Measurements from ENCODE around the gene STK16. TPM values are rescaled to one million over a fixed set of nuclear protein-coding genes. Genes with fewer than 3 reads are reported as not detected.
A peak's percentile ranks its signal among the peaks of the same experiment; 100 is the strongest.

Gene STK16
- total RNA-seq, 1 donor from 2014 or later = 31.0 TPM

DNA sequence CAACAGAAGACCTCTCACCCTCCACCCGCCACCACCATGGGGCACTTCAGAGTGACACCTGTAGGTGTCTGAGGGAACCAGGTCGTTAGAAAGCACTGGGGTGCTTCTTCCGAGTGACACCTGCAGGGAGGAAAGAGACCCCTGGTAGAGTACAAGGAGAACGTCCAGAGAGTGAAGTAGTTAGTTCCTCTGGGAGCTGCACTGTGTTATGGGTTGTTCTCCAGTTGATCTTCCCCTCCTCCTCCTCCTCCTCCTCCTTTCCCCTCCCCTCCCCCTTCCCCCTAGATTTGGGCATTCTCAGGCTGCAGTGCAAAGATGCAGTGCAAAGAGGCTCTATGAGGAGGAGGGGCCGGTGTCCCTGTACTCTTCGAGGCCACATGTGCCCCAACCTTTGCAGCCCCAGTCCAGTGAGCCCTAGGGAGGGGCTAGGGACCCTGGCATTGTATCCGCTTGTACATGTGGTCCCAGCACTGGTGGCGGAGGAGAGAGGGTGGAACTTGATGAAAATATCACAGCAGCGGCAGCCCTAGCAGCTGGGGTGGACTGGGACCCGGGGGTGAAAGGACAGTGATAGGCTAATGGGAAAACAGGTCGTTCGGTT lies 34.7 kb downstream of the STK16 start:
- peaks cover 48% of the 10 kb centered on the region for H3K4me1 Mint-ChIP-seq
- intact Hi-C loops (cut with micrococcal nuclease) = loop anchor here (1.0 to 5.0 kb wide), 16 partner anchors 14 to 884 kb away; partner anchors contain the start of genes ANKZF1, ATG9A, CHPF and GLB1L
- peak overlapping the region; percentile 95 for H3K27ac Mint-ChIP-seq

DNA sequence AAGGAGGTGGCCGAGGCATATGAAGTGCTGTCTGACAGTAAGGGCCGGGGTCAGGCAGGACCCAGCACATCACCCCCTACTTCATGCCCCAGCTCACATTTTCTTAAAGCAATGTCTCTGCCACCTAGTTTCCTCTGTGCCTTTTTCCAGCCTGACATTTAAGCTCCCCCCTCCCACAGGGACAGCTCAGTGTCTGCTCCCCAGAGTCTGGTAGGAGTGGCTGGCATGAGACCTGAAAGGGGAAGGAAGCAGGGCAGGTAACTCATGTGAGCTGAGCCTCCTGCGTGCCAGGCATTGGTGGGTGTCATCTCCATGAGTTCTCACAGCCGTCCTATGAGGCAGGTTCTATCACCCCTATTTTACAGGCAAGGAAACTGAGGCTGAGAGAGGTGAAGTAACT lies 35.4 kb downstream of the STK16 start:
- DNase-seq (no peak), ATAC-seq (ENCODE audit: low read depth) (no peak)
- peaks cover 52% of the 10 kb centered on the region for H3K36me3 Mint-ChIP-seq (ENCODE audit: low read depth)
- intact Hi-C loops (cut with micrococcal nuclease) = no loop called here
- TF ChIP-seq, protein P1, sequence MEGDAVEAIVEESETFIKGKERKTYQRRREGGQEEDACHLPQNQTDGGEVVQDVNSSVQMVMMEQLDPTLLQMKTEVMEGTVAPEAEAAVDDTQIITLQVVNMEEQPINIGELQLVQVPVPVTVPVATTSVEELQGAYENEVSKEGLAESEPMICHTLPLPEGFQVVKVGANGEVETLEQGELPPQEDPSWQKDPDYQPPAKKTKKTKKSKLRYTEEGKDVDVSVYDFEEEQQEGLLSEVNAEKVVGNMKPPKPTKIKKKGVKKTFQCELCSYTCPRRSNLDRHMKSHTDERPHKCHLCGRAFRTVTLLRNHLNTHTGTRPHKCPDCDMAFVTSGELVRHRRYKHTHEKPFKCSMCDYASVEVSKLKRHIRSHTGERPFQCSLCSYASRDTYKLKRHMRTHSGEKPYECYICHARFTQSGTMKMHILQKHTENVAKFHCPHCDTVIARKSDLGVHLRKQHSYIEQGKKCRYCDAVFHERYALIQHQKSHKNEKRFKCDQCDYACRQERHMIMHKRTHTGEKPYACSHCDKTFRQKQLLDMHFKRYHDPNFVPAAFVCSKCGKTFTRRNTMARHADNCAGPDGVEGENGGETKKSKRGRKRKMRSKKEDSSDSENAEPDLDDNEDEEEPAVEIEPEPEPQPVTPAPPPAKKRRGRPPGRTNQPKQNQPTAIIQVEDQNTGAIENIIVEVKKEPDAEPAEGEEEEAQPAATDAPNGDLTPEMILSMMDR (IDR thresholded peaks at IDR 0.05) = no peak
- H3K4me3 Mint-ChIP-seq = peak overlapping the region; percentile 89
- H3K27me3 Mint-ChIP-seq = no peaks in the 10 kb centered on the region
- peak overlapping the region; percentile 95 for H3K27ac Mint-ChIP-seq
- H3K4me1 Mint-ChIP-seq = peaks cover 48% of the 10 kb centered on the region
- ChIA-PET POLR2A (interaction anchor here (0.9 to 8.0 kb wide), 6 partner anchors 15 to 105 kb away, joined by 3 to 260 read pairs (median 114); partner anchors contain the start of genes ANKZF1, ATG9A, CNPPD1 and GLB1L), CTCF (interaction anchor here (0.6 to 11.9 kb wide), 4 partner anchors 13 to 88 kb away, joined by 3 to 155 read pairs (median 19); no protein-coding TSS in a partner anchor)
- no peaks in the 10 kb centered on the region for H3K9me3 Mint-ChIP-seq

More for the DNA sequence above, 34.7 kb downstream of the STK16 start:
- POLR2A ChIA-PET = interaction anchor here (0.9 to 8.0 kb wide), 11 partner anchors 16 to 108 kb away, joined by 3 to 260 read pairs (median 30); partner anchors contain the start of genes ABCB6, ANKZF1, ATG9A and CNPPD1
- H3K27me3 Mint-ChIP-seq = no peaks in the 10 kb centered on the region
- CTCF ChIA-PET = interaction anchor here (0.6 to 11.9 kb wide), 6 partner anchors 14 to 108 kb away, joined by 3 to 155 read pairs (median 21); partner anchors contain the start of genes ANKZF1, ATG9A, DNPEP and TUBA4A
- ATAC-seq (ENCODE audit: low read depth) (peak; percentile 29), DNase-seq (no peak)
- TF ChIP-seq, protein P1 (IDR thresholded peaks at IDR 0.05) = no peak
- no peaks in the 10 kb centered on the region for H3K9me3 Mint-ChIP-seq
- peaks cover 46% of the 10 kb centered on the region for H3K36me3 Mint-ChIP-seq (ENCODE audit: low read depth)
- H3K4me3 Mint-ChIP-seq = peak overlapping the region; percentile 89

DNA sequence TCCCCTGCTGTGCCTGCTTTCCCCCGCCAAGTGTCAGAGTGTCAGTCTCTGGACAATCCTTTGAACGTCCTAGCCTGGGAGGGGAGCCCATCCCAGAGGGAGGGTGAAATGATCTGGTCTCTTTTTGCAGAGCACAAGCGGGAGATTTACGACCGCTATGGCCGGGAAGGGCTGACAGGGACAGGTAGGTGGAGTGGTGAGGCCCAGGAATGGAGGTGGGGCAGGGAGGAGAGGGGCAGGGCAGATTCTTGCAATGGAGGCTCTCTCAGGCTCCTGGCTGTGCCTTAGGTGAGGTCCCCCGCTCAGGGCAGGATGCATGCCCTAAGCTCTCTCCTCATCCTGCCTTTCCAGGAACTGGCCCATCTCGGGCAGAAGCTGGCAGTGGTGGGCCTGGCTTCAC lies 36.3 kb downstream of the STK16 start:
- no peak overlapping the region for H3K4me3 Mint-ChIP-seq
- H3K27ac Mint-ChIP-seq = no peak overlapping the region
- no peak for DNase-seq
- ChIA-PET CTCF (interaction anchor here (1.2 to 11.9 kb wide), 2 partner anchors 12 to 17 kb away, joined by 3 to 155 read pairs; no protein-coding TSS in a partner anchor), POLR2A (interaction anchor here (1.1 to 8.0 kb wide), 4 partner anchors 14 to 106 kb away, joined by 4 to 260 read pairs (median 114); partner anchors contain the start of genes CNPPD1, GLB1L, RETREG2 and STK16)
- no peaks in the 10 kb centered on the region for H3K27me3 Mint-ChIP-seq
- peaks cover 60% of the 10 kb centered on the region for H3K36me3 Mint-ChIP-seq (ENCODE audit: low read depth)
- ATAC-seq (ENCODE audit: low read depth) = no peak
- no peaks in the 10 kb centered on the region for H3K9me3 Mint-ChIP-seq
- peaks cover 44% of the 10 kb centered on the region for H3K4me1 Mint-ChIP-seq
- TF ChIP-seq, protein P1 (IDR thresholded peaks at IDR 0.05) = no peak
- intact Hi-C loops (cut with micrococcal nuclease) = no loop called here

DNA sequence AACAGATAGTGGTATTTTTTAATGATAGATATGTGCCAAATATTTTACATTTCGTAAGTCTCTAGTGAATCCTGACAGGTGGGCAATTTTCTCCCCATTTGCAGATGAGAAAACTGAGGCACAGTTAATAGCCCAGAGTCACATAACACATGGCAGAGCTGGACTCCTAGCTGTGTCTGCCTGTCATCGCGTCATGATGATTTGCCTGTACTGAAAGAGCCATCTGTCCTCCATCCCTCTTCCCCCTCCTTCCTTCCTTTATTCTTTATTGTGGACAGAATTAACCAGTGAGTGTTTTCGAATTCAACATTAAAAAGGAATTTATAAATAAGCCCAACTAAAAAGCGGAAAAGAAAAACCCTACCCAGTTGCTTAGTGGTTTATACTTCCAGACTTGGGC lies 37.1 kb downstream of the STK16 start:
- TF ChIP-seq, protein P1 (IDR thresholded peaks at IDR 0.05) = no peak
- H3K9me3 Mint-ChIP-seq = no peaks in the 10 kb centered on the region
- ChIA-PET POLR2A (interaction anchor here (1.1 to 8.0 kb wide), 3 partner anchors 14 to 38 kb away, joined by 4 to 260 read pairs (median 138); partner anchors contain the start of genes GLB1L, STK16, TUBA4A and TUBA4B), CTCF (interaction anchor here (11.9 kb wide), 1 partner anchor 11 kb away, joined by 155 read pairs; no protein-coding TSS in a partner anchor)
- no peak overlapping the region for H3K4me3 Mint-ChIP-seq
- peaks cover 38% of the 10 kb centered on the region for H3K4me1 Mint-ChIP-seq
- H3K27ac Mint-ChIP-seq = no peak overlapping the region
- H3K27me3 Mint-ChIP-seq = no peaks in the 10 kb centered on the region
- intact Hi-C loops (cut with micrococcal nuclease) = no loop called here
- H3K36me3 Mint-ChIP-seq (ENCODE audit: low read depth) = peaks cover 62% of the 10 kb centered on the region
- no peak for ATAC-seq (ENCODE audit: low read depth)
- no peak for DNase-seq
